IMR-90 (cell line): ENCODE measurements around the gene BCL7A. TPM values are rescaled to one million over a fixed set of nuclear protein-coding genes. Genes with fewer than 3 reads are reported as not detected.

Experiments used
- ATAC-seq: fragments of 200-7000 bp; cut with Tn5 transposase; 2 replicates; pipeline ENCODE4 v1.9.1; 2020; ENCODE audit warnings: low read depth, mild to moderate bottlenecking, moderate library complexity
- BruUV-seq: library from RNA; stranded (reverse); fragments of 400-500 nt; replicated peaks from 2 replicates; lab custom pipeline; 2021; lab: Mats Ljungman, UMichigan
- CTCF ChIA-PET: fragments of 300-600 bp; formaldehyde crosslinking; extraction: SDS; loops from one replicate; lab custom pipeline; 2021; ENCODE audit warnings: antibody characterized with exemption; lab: Yijun Ruan, JAX
- POLR2A ChIA-PET: fragments of 300-600 bp; sonication (Branson Sonifier 250); formaldehyde crosslinking; loops from one replicate; lab custom pipeline; 2022; ENCODE audit warnings: antibody characterized with exemption; ENCODE audit not compliant: unreplicated experiment; lab: Charles Lee
- DNase-seq: peaks from one replicate; pipeline ENCODE4 v3.0.0; 2013
- H2AFZ ChIP-seq: replicated peaks from 2 replicates; pipeline ENCODE3; 2013; ENCODE audit warnings: low read length, mild to moderate bottlenecking; ENCODE audit not compliant: poor library complexity
- H2AK5ac ChIP-seq: 2 replicates; pipeline ENCODE4 v1.6.1; 2013; ENCODE audit warnings: low read depth, low read length, inconsistent platforms
- H2AK9ac ChIP-seq: replicated peaks from 2 replicates; pipeline ENCODE3; 2013; ENCODE audit warnings: mild to moderate bottlenecking, low read depth, low read length, moderate library complexity; ENCODE audit not compliant: poor library complexity
- H2BK120ac ChIP-seq: 2 replicates; pipeline ENCODE4 v1.6.1; 2013; ENCODE audit warnings: low read depth, low read length, inconsistent platforms
- H2BK15ac ChIP-seq: 3 replicates; pipeline ENCODE4 v1.6.1; 2013; ENCODE audit warnings: low read depth, low read length, inconsistent platforms
- H2BK20ac ChIP-seq: 2 replicates; pipeline ENCODE4 v1.6.1; 2013; ENCODE audit warnings: low read depth, mild to moderate bottlenecking, inconsistent platforms, low read length, moderate library complexity
- H2BK5ac ChIP-seq: 2 replicates; pipeline ENCODE4 v1.6.1; 2013; ENCODE audit warnings: mild to moderate bottlenecking, low read depth, low read length, inconsistent platforms; ENCODE audit not compliant: poor library complexity, severe bottlenecking
- H3K14ac ChIP-seq: replicated peaks from 2 replicates; pipeline ENCODE4 v1.6.1; 2013; ENCODE audit warnings: low read depth, low read length, inconsistent platforms
- H3K18ac ChIP-seq: 2 replicates; pipeline ENCODE4 v1.6.1; 2013; ENCODE audit warnings: low read depth, low read length, control low read depth
- H3K23ac ChIP-seq: 2 replicates; pipeline ENCODE4 v1.6.1; 2013; ENCODE audit warnings: low read depth, low read length, inconsistent platforms
- H3K27ac ChIP-seq: 2 replicates; pipeline ENCODE4 v1.5.1; 2013; ENCODE audit warnings: mild to moderate bottlenecking, control low read depth, low read length; ENCODE audit not compliant: insufficient read depth
- H3K27me3 ChIP-seq: 2 replicates; pipeline ENCODE4 v1.6.1; 2013; ENCODE audit warnings: low read length; ENCODE audit not compliant: control insufficient read depth, insufficient read depth
- H3K36me3 ChIP-seq: 2 replicates; pipeline ENCODE4 v1.6.1; 2013; ENCODE audit warnings: low read length, mixed read lengths; ENCODE audit not compliant: control insufficient read depth, insufficient read depth
- H3K4ac ChIP-seq: 2 replicates; pipeline ENCODE4 v1.6.1; 2013; ENCODE audit warnings: low read depth, low read length, inconsistent platforms
- H3K4me1 ChIP-seq: 2 replicates; pipeline ENCODE4 v1.6.1; 2013; ENCODE audit warnings: low read length, mixed read lengths; ENCODE audit not compliant: control insufficient read depth, insufficient read depth
- H3K4me2 ChIP-seq: 2 replicates; pipeline ENCODE4 v1.6.1; 2013; ENCODE audit warnings: low read depth, mild to moderate bottlenecking, control low read depth, low read length, moderate library complexity
- H3K4me3 ChIP-seq: 2 replicates; pipeline ENCODE4 v1.5.1; 2013; ENCODE audit warnings: low read depth, mild to moderate bottlenecking, control low read depth, low read length, moderate library complexity; ENCODE audit not compliant: insufficient read depth
- H3K56ac ChIP-seq: 2 replicates; pipeline ENCODE4 v1.6.1; 2013; ENCODE audit warnings: low read length, inconsistent platforms; ENCODE audit not compliant: insufficient read depth; ENCODE audit errors: extremely low read depth
- H3K79me1 ChIP-seq, 2 experiments: 2 replicates each; pipeline ENCODE4 v1.6.1; 2013; ENCODE audit warnings: low read length in 2 of 2, inconsistent platforms in 1 of 2, low read depth in 1 of 2
- H3K9ac ChIP-seq: 2 replicates; pipeline ENCODE4 v1.6.1; 2013; ENCODE audit warnings: low read depth, low read length, control low read depth
- H3K9me1 ChIP-seq: 2 replicates; pipeline ENCODE4 v1.6.1; 2013; ENCODE audit warnings: low read length, inconsistent platforms; ENCODE audit not compliant: insufficient read depth
- H3K9me3 ChIP-seq: 2 replicates; pipeline ENCODE4 v1.6.1; 2013; ENCODE audit warnings: low read length; ENCODE audit not compliant: control insufficient read depth, insufficient read depth
- H4K20me1 ChIP-seq: 2 replicates; pipeline ENCODE4 v1.6.1; 2013; ENCODE audit warnings: low read length, inconsistent platforms; ENCODE audit not compliant: insufficient read depth
- H4K5ac ChIP-seq: 2 replicates; pipeline ENCODE4 v1.6.1; 2013; ENCODE audit warnings: mild to moderate bottlenecking, low read depth, low read length, control low read depth
- H4K8ac ChIP-seq, 2 experiments: 2 replicates each; pipeline ENCODE4 v1.6.1; 2013; ENCODE audit warnings: low read depth in 2 of 2, low read length in 2 of 2, control low read depth in 1 of 2, inconsistent platforms in 1 of 2
- H4K91ac ChIP-seq: 2 replicates; pipeline ENCODE4 v1.6.1; 2013; ENCODE audit warnings: low read depth, low read length, inconsistent platforms; ENCODE audit not compliant: insufficient read depth
- CHD1 ChIP-seq: IDR thresholded peaks from 2 replicates; pipeline ENCODE4 v1.6.1; 2012; ENCODE audit warnings: low read depth, low read length, improper control_type of control experiment
- MAZ ChIP-seq: IDR thresholded peaks from 2 replicates; pipeline ENCODE4 v1.6.1; 2012; ENCODE audit warnings: low read depth, mild to moderate bottlenecking, low read length, improper control_type of control experiment, moderate library complexity, borderline replicate concordance
- RAD21 ChIP-seq: IDR thresholded peaks from 2 replicates; pipeline ENCODE4 v1.6.1; 2012; ENCODE audit warnings: low read length, improper control_type of control experiment
- WGBS, 2 experiments: methylation state at CpG; one replicate each; pipeline versions ENCODE4 v1.1.5 to v1.1.7; 2013; ENCODE audit warnings: missing lambda C conversion rate in 2 of 2; ENCODE audit not compliant: insufficient read length in 1 of 2; ENCODE audit errors: extremely low coverage in 2 of 2; 5-methylcytosine and 5-hydroxymethylcytosine counted together
- dilution Hi-C: fragments of 300-500 bp; cut with HindIII; formaldehyde crosslinking; loops from one replicate; pipeline ENCODE4 v1.14.3; 2018; ENCODE audit warnings: low sequenced_read_pairs; ENCODE audit not compliant: unreplicated experiment
- in situ Hi-C: fragments of 300-500 bp; cut with MboI; formaldehyde crosslinking; loops from 3 replicates; pipeline ENCODE4 v1.14.3; 2019; ENCODE audit warnings: low sequenced_read_pairs, inconsistent platforms, mixed read lengths
- intact Hi-C: fragments of 100-400 bp; cut with micrococcal nuclease; formaldehyde crosslinking; loops from 2 replicates; pipeline ENCODE4 v1.10.0; 2022
- polyA plus RNA-seq, 3 experiments: library from polyadenylated mRNA; depleted of rRNA; stranded (reverse); fragments of >200 nt; gene quantifications; 2 replicates each; pipeline ENCODE4 v1.2.3, GENCODE V29; 2012; ENCODE audit warnings: low replicate concordance in 1 of 3
- total RNA-seq: library from RNA; depleted of rRNA; stranded (reverse); fragments of >200 nt; gene quantifications from 2 replicates; pipeline ENCODE4 v1.2.3, GENCODE V29; 2012

Gene BCL7A
- total and polyA plus RNA-seq, 2 of the 4 experiments (the other 2 are of a cell fraction): 5.6 to 7.9 TPM

GRCh38 chr12:122036153-122036552, 14.5 kb downstream of the BCL7A start:
- POLR2A ChIA-PET: no interaction called here

More at GRCh38 chr12:122036153-122036552, 14.5 kb downstream of the BCL7A start:
- dilution Hi-C loops (no loop called here), intact Hi-C loops (no loop called here), in situ Hi-C loops (no loop called here)
- no peaks in the 10 kb centered on the region for H3K4me1 ChIP-seq
- no peaks in the 10 kb centered on the region for H3K9me1 ChIP-seq
- H3K4me2 ChIP-seq: no peak overlapping the region
- H4K8ac ChIP-seq: no peak overlapping the region
- no peaks in the 10 kb centered on the region for H3K9me3 ChIP-seq
- H2BK15ac ChIP-seq: no peak overlapping the region
- DNase-seq: no peak
- H3K27ac ChIP-seq: no peak overlapping the region
- no peak for ATAC-seq
- H2AK9ac ChIP-seq: no peak overlapping the region
- H3K4me3 ChIP-seq: no peak overlapping the region
- TF ChIP-seq RAD21 (no peak), CHD1 (no peak), MAZ (no peak)
- H3K79me1 ChIP-seq: peaks cover 10 to 19% of the 10 kb centered on the region in 2 experiments
- no peak overlapping the region for H3K18ac ChIP-seq
- H3K14ac ChIP-seq: no peak overlapping the region
- H3K4ac ChIP-seq: no peak overlapping the region
- no peak overlapping the region for H4K5ac ChIP-seq
- H4K91ac ChIP-seq: no peak overlapping the region
- no CpG with 5 or more reads among the region's 6 CpGs for WGBS, 2 experiments
- no peak overlapping the region for H3K23ac ChIP-seq
- H2BK120ac ChIP-seq: no peak overlapping the region
- no TSS peak for BruUV-seq
- H3K36me3 ChIP-seq: peaks cover 4% of the 10 kb centered on the region; the same call in 1 of the 2 replicates
- no peak overlapping the region for H3K9ac ChIP-seq
- no peak overlapping the region for H3K56ac ChIP-seq
- H3K27me3 ChIP-seq: no peaks in the 10 kb centered on the region
- no peak overlapping the region for H2BK20ac ChIP-seq
- CTCF ChIA-PET: no interaction called here
- H2BK5ac ChIP-seq: no peak overlapping the region
- H2AK5ac ChIP-seq: no peak overlapping the region
- no peak overlapping the region for H2AFZ ChIP-seq
- H4K20me1 ChIP-seq: 0 out of 2 replicates have a peak, but pooled peaks cover 4% of the 10 kb centered on the region
